22Rv1 (cell line): ENCODE results near the gene SMARCAD1.

Source experiments
- H3K27ac ChIP-seq: fragments of 450-650 bp; 2 replicates; pipeline ENCODE4 v1.5.1; 2017
- CTCF ChIP-seq: fragments of 450-650 bp; IDR thresholded peaks from 2 replicates; pipeline ENCODE4 v1.5.1; 2017; ENCODE audit warnings: mild to moderate bottlenecking
- ZFX ChIP-seq: fragments of 450-650 bp; IDR thresholded peaks from 2 replicates; pipeline ENCODE4 v1.6.1; 2017; ENCODE audit warnings: antibody characterized with exemption, borderline replicate concordance

SMARCAD1 gene

GRCh38 chr4:94207469-94208224 lies at the start of gene SMARCAD1:
TSS of gene SMARCAD1 (plus strand) at chr4:94207865. CDS start at chr4:94208395, 530 bp downstream.
- H3K27ac ChIP-seq = peak within 1 kb of the TSS; percentile 80
- no peak for TF ChIP-seq CTCF
- TF ChIP-seq ZFX = no peak

- TF ChIP-seq CTCF = no peak
- H3K27ac ChIP-seq = no peak overlapping the region
Measured at GRCh38 chr4:94158883-94159282, 48.8 kb upstream of the SMARCAD1 start.

- no peak overlapping the region for H3K27ac ChIP-seq
- TF ChIP-seq CTCF = no peak
- no peak for TF ChIP-seq ZFX
Measured at GRCh38 chr4:94159790-94160189, 47.9 kb upstream of the SMARCAD1 start.

- no peak overlapping the region for H3K27ac ChIP-seq
- TF ChIP-seq ZFX (no peak), CTCF (no peak)
Measured at GRCh38 chr4:94160774-94161173, 46.9 kb upstream of the SMARCAD1 start.

- TF ChIP-seq ZFX (no peak), CTCF (no peak)
- H3K27ac ChIP-seq = no peak overlapping the region
Measured at GRCh38 chr4:94165256-94165655, 42.4 kb upstream of the SMARCAD1 start.

GRCh38 chr4:94168321-94168720 lies 39.3 kb upstream of the SMARCAD1 start:
- TF ChIP-seq ZFX (no peak), CTCF (no peak)
- H3K27ac ChIP-seq = no peak overlapping the region

GRCh38 chr4:94169803-94170372 lies 37.8 kb upstream of the SMARCAD1 start:
- H3K27ac ChIP-seq = no peak overlapping the region
- TF ChIP-seq CTCF = no peak
